Measurements from ENCODE around the gene JAG1. TPM values are rescaled to one million over a fixed set of nuclear protein-coding genes. Genes with fewer than 3 reads are reported as not detected.

Gene JAG1
- total and polyA plus RNA-seq, 2 donors (not counting 3 experiments of a cell fraction or from before 2014, with no cell fraction given), result 19.7 to 37.0 TPM

GRCh38 chr20:10673176-10673841, 490 bp downstream of the JAG1 start:
- H3K4me2 ChIP-seq (ENCODE audit: insufficient read depth, low read length), result peak overlapping the region; percentile 93
- H3K4me3 ChIP-seq (replicated peaks in 1 of 3; ENCODE audit: insufficient read depth in 1 of 3, low read depth in 1 of 3, low read length in 3 of 3), result peak overlapping the region; percentile 91 to 95 (median 94)
- DNase-seq (ENCODE audit: low read depth, low spot score) (peak; percentile 26), FAIRE-seq (no peak)
- dilution Hi-C loops (cut with MboI; ENCODE audit: extremely low pct_ligation_motif_present, low sequenced_read_pairs), result no loop called here
- ChIA-PET CTCF (interaction anchor here (0.9 to 6.0 kb wide), 5 partner anchors 205 to 871 kb away, joined by 4 to 55 read pairs (median 7); no protein-coding TSS in a partner anchor), POLR2A (interaction anchor here (1.3 kb wide), 1 partner anchor 594 kb away, joined by 3 read pairs; no protein-coding TSS in a partner anchor)
- H3K9ac ChIP-seq (replicated peaks; ENCODE audit: extremely low read depth, insufficient read depth, low read length), result peak overlapping the region; percentile 92
- H4K20me1 ChIP-seq (replicated peaks; ENCODE audit: control insufficient read depth, extremely low read depth, insufficient read depth, low read length), result no peaks in the 10 kb centered on the region
- no peaks in the 10 kb centered on the region for H3K9me3 ChIP-seq (replicated peaks; ENCODE audit: control insufficient read depth, insufficient read depth, low read length)
- intact Hi-C loops (cut with micrococcal nuclease), result loop anchor here (2.0 to 5.0 kb wide), 8 partner anchors 329 to 1379 kb away; no protein-coding TSS in a partner anchor
- peaks cover 48% of the 10 kb centered on the region for H3K79me2 ChIP-seq (ENCODE audit: control insufficient read depth, insufficient read depth, low read length)
- TSS peak; percentile 52 for BruUV-seq (replicated peaks)
- peaks cover under 1 to 3% of the 10 kb centered on the region in 2 experiments for H3K36me3 ChIP-seq (ENCODE audit: control insufficient read depth in 2 of 2, extremely low read depth in 1 of 2, insufficient read depth in 2 of 2, low read length in 2 of 2)
- peak overlapping the region; percentile 92 for H3K27ac ChIP-seq (ENCODE audit: insufficient read depth, low read depth, low read length)
- H3K9me1 ChIP-seq (replicated peaks; ENCODE audit: control insufficient read depth, extremely low read depth, insufficient read depth, low read length), result no peaks in the 10 kb centered on the region
- H2AFZ ChIP-seq (ENCODE audit: low read depth, low read length), result peak overlapping the region; percentile 53
- TF ChIP-seq FOS (IDR thresholded peaks at IDR 0.05; ENCODE audit: borderline replicate concordance, insufficient read depth, low read length), result no peak
- TF ChIP-seq, protein P1, sequence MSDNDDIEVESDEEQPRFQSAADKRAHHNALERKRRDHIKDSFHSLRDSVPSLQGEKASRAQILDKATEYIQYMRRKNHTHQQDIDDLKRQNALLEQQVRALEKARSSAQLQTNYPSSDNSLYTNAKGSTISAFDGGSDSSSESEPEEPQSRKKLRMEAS (IDR thresholded peaks at IDR 0.05; ENCODE audit: insufficient read depth, insufficient read length), result no peak
- TF ChIP-seq, protein P2, sequence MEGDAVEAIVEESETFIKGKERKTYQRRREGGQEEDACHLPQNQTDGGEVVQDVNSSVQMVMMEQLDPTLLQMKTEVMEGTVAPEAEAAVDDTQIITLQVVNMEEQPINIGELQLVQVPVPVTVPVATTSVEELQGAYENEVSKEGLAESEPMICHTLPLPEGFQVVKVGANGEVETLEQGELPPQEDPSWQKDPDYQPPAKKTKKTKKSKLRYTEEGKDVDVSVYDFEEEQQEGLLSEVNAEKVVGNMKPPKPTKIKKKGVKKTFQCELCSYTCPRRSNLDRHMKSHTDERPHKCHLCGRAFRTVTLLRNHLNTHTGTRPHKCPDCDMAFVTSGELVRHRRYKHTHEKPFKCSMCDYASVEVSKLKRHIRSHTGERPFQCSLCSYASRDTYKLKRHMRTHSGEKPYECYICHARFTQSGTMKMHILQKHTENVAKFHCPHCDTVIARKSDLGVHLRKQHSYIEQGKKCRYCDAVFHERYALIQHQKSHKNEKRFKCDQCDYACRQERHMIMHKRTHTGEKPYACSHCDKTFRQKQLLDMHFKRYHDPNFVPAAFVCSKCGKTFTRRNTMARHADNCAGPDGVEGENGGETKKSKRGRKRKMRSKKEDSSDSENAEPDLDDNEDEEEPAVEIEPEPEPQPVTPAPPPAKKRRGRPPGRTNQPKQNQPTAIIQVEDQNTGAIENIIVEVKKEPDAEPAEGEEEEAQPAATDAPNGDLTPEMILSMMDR (IDR thresholded peaks at IDR 0.05; ENCODE audit: extremely low read depth in 1 of 2, insufficient read depth in 1 of 2, low read depth in 1 of 2, low read length in 2 of 2), result no peak
- TF ChIP-seq GATA2 (IDR thresholded peaks at IDR 0.05; ENCODE audit: insufficient read depth, insufficient read length, low read depth, low read length), result no peak
- no peak for TF ChIP-seq JUN (IDR thresholded peaks at IDR 0.05; ENCODE audit: borderline replicate concordance, insufficient read depth, insufficient read length, low read depth)
- no peak for TF ChIP-seq POLR2A (IDR thresholded peaks at IDR 0.05; ENCODE audit: low read depth, low read length)
- no peak for TF ChIP-seq MYC (IDR thresholded peaks at IDR 0.05; ENCODE audit: low read depth, low read length)
- TF ChIP-seq EZH2 (IDR thresholded peaks at IDR 0.05; ENCODE audit: borderline replicate concordance, low read depth, low read length, severe bottlenecking), result no peak
- no peak for TF ChIP-seq POLR2AphosphoS5 (IDR thresholded peaks at IDR 0.05; ENCODE audit: insufficient read depth, low read depth, low read length)
- H3K27me3 ChIP-seq (ENCODE audit: control insufficient read depth in 2 of 2, insufficient read depth in 2 of 2, low read length in 2 of 2), result no peaks in the 10 kb centered on the region
- H3K4me1 ChIP-seq (ENCODE audit: control insufficient read depth, extremely low read depth, insufficient read depth, low read length), result peaks cover 33% of the 10 kb centered on the region

All from endothelial cell of umbilical vein (primary cell).